ENCODE measurements around the gene DPP10. TPM values are rescaled to one million over a fixed set of nuclear protein-coding genes. Genes with fewer than 3 reads are reported as not detected.

Gene DPP10
- total and polyA plus RNA-seq, 10 of the 15 experiments (the other 5 are each of a cell fraction or from before 2014, with no cell fraction given) = not detected

GRCh38 chr2:114698520-114698919 lies 256.1 kb downstream of the DPP10 start (continued):
- TF ChIP-seq, protein P1, sequence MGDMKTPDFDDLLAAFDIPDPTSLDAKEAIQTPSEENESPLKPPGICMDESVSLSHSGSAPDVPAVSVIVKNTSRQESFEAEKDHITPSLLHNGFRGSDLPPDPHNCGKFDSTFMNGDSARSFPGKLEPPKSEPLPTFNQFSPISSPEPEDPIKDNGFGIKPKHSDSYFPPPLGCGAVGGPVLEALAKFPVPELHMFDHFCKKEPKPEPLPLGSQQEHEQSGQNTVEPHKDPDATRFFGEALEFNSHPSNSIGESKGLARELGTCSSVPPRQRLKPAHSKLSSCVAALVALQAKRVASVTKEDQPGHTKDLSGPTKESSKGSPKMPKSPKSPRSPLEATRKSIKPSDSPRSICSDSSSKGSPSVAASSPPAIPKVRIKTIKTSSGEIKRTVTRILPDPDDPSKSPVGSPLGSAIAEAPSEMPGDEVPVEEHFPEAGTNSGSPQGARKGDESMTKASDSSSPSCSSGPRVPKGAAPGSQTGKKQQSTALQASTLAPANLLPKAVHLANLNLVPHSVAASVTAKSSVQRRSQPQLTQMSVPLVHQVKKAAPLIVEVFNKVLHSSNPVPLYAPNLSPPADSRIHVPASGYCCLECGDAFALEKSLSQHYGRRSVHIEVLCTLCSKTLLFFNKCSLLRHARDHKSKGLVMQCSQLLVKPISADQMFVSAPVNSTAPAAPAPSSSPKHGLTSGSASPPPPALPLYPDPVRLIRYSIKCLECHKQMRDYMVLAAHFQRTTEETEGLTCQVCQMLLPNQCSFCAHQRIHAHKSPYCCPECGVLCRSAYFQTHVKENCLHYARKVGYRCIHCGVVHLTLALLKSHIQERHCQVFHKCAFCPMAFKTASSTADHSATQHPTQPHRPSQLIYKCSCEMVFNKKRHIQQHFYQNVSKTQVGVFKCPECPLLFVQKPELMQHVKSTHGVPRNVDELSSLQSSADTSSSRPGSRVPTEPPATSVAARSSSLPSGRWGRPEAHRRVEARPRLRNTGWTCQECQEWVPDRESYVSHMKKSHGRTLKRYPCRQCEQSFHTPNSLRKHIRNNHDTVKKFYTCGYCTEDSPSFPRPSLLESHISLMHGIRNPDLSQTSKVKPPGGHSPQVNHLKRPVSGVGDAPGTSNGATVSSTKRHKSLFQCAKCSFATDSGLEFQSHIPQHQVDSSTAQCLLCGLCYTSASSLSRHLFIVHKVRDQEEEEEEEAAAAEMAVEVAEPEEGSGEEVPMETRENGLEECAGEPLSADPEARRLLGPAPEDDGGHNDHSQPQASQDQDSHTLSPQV (IDR thresholded peaks at IDR 0.05) = no peak
- TF ChIP-seq SREBF1 (IDR thresholded peaks at IDR 0.05; ENCODE audit: low read length) = no peak

DNA sequence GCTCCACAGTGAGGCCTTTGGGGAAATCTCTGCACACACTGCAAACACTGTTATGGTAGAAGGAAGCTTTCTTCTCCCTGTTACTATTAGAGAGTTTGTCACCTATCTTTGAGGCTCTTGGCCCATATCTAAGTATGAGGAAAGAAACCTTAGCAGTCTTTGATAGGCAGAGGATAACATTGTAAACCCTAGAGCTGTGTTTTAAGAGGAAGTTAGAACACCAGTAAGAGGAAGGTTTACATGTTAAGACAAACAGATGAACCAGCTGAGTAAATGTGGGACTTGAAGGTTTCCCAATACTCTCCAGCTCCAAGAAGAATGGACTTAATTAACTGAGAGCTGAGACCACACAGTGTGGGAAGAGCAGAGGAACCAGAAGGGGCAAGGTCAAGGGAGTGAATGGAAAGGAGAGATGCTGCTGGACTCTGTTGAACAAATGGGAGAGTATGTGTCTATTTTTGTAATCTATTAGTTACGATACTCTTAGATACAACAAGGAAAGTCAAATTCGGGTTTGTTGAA lies 257.0 kb downstream of the DPP10 start:
- Histone ChIP-seq H3K79me2 (ENCODE audit: control insufficient read depth, insufficient read depth, low read length) (no peaks in the 10 kb centered on the region), H3K27ac (ENCODE audit: control insufficient read depth, insufficient read depth) (no peak overlapping the region), H3K4me3 (no peak overlapping the region), H4K20me1 (ENCODE audit: control insufficient read depth, insufficient read depth) (no peaks in the 10 kb centered on the region), H3K4me2 (ENCODE audit: control insufficient read depth, insufficient read depth) (no peak overlapping the region), H3K4me1 (ENCODE audit: control insufficient read depth, insufficient read depth, low read length) (no peaks in the 10 kb centered on the region), H3K36me3 (ENCODE audit: control insufficient read depth in 2 of 2, insufficient read depth in 2 of 2, low read length in 1 of 2) (no peaks in the 10 kb centered on the region), H3K9ac (ENCODE audit: control insufficient read depth, insufficient read depth, low read length) (no peak overlapping the region), H2AFZ (ENCODE audit: control insufficient read depth, low read depth, low read length) (no peak overlapping the region), H3K9me3 (replicated peaks; ENCODE audit: control insufficient read depth, insufficient read depth, low read length) (no peaks in the 10 kb centered on the region), H3K27me3 (replicated peaks in 1 of 2; ENCODE audit: control insufficient read depth in 2 of 2, insufficient read depth in 2 of 2, low read length in 1 of 2) (no peaks in the 10 kb centered on the region)
- ChIA-PET SMC1A (ENCODE audit: uncharacterized antibody, unreplicated experiment) (no interaction called here), POLR2A (no interaction called here), RAD21 (ENCODE audit: unreplicated experiment) (no interaction called here), CTCF (no interaction called here)
- ATAC-seq = no peak
- no peak for FAIRE-seq
- no peak for DNase-seq (ENCODE audit: low read depth, low spot score)
- BruUV-seq (replicated peaks) = no TSS peak
- intact Hi-C loops (cut with micrococcal nuclease; ENCODE audit: unreplicated experiment) (no loop called here), in situ Hi-C loops (cut with MboI) (no loop called here)
- 15% methylated on average over 2 of the region's 2 CpGs for WGBS (ENCODE audit: insufficient coverage, insufficient replicate concordance, low lambda C conversion rate, missing lambda C conversion rate)
- TF ChIP-seq, protein P2, sequence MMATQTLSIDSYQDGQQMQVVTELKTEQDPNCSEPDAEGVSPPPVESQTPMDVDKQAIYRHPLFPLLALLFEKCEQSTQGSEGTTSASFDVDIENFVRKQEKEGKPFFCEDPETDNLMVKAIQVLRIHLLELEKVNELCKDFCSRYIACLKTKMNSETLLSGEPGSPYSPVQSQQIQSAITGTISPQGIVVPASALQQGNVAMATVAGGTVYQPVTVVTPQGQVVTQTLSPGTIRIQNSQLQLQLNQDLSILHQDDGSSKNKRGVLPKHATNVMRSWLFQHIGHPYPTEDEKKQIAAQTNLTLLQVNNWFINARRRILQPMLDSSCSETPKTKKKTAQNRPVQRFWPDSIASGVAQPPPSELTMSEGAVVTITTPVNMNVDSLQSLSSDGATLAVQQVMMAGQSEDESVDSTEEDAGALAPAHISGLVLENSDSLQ (IDR thresholded peaks at IDR 0.05) = no peak
- no peak for TF ChIP-seq KLF5 (IDR thresholded peaks at IDR 0.05; ENCODE audit: partially characterized antibody)
- TF ChIP-seq EZH2 (IDR thresholded peaks at IDR 0.05; ENCODE audit: borderline replicate concordance, control insufficient read depth, low read depth, low read length) = no peak
- TF ChIP-seq, protein P3, sequence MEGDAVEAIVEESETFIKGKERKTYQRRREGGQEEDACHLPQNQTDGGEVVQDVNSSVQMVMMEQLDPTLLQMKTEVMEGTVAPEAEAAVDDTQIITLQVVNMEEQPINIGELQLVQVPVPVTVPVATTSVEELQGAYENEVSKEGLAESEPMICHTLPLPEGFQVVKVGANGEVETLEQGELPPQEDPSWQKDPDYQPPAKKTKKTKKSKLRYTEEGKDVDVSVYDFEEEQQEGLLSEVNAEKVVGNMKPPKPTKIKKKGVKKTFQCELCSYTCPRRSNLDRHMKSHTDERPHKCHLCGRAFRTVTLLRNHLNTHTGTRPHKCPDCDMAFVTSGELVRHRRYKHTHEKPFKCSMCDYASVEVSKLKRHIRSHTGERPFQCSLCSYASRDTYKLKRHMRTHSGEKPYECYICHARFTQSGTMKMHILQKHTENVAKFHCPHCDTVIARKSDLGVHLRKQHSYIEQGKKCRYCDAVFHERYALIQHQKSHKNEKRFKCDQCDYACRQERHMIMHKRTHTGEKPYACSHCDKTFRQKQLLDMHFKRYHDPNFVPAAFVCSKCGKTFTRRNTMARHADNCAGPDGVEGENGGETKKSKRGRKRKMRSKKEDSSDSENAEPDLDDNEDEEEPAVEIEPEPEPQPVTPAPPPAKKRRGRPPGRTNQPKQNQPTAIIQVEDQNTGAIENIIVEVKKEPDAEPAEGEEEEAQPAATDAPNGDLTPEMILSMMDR (IDR thresholded peaks at IDR 0.05 in 2 of 3, conservative IDR thresholded peaks at IDR 0.05 in 1 of 3; ENCODE audit: control insufficient read depth in 2 of 3, extremely low read depth in 1 of 3, insufficient read depth in 1 of 3, low read depth in 3 of 3, low read length in 3 of 3) = no peak
- no peak for TF ChIP-seq JUND (IDR thresholded peaks at IDR 0.05; ENCODE audit: low read depth, low read length)
- no peak for TF ChIP-seq ZBTB11 (CRISPR knock-in tag; IDR thresholded peaks at IDR 0.05)
- TF ChIP-seq, protein P4, sequence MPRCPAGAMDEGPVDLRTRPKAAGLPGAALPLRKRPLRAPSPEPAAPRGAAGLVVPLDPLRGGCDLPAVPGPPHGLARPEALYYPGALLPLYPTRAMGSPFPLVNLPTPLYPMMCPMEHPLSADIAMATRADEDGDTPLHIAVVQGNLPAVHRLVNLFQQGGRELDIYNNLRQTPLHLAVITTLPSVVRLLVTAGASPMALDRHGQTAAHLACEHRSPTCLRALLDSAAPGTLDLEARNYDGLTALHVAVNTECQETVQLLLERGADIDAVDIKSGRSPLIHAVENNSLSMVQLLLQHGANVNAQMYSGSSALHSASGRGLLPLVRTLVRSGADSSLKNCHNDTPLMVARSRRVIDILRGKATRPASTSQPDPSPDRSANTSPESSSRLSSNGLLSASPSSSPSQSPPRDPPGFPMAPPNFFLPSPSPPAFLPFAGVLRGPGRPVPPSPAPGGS (IDR thresholded peaks at IDR 0.05; ENCODE audit: borderline replicate concordance, insufficient read depth, low read depth, low read length, poor library complexity, severe bottlenecking) = no peak

Measured in GM12878 (cell line).